HG03280 (cell line): ENCODE data around the gene PODXL.

ENCODE experiments used
- ATAC-seq: cut with Tn5 transposase; IDR thresholded peaks from one replicate; pipeline ENCODE4 v1.9.1; 2021; ENCODE audit warnings: mild to moderate bottlenecking, moderate library complexity; ENCODE audit not compliant: unreplicated experiment

The PODXL gene

DNA sequence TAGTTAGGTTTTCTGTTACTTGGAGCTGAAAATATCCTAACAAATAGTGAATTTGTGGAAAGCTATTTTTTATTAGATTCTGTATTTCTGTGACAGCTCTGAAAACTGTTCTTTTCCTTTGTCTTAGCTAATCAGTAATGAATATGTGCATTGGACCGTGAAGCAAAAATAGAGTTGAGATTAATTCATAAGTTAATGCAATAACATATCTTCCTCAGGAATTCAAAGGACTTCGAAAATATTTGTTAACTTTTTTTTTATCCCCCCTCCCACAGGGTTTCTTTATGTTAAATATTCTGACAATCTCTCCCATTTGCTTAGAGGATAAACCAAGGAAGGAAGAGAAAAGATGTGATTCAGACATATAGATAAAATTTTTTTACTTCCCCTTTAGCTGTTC is 101.4 kb downstream of the PODXL start:
- no peak for ATAC-seq

DNA sequence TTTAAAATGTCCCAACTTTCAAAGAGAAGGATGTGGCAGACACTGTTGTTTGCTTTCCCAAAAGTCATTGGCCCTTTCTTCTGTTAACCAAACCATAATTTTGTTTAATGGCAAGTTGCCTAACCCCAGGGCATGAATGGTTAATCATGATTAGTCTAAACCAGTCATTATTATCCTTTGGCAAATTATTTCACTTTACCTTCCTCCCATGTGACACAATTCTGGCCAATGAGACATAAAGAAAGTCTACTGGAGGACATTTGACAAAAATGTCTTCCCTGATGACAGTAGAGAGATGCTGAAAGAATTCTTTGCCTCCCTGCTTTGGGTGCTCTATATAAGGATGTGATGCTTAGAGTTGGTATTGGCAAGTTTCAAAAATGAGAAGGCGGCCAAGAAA is 101.9 kb downstream of the PODXL start:
- no peak for ATAC-seq
